Measurements from ENCODE around the gene KLK11. TPM values are rescaled to one million over a fixed set of nuclear protein-coding genes. Genes with fewer than 3 reads are reported as not detected.

Gene KLK11
- total and polyA plus RNA-seq, 2 of the 8 experiments (the other 6 are each of a cell fraction or from before 2014, with no cell fraction given): 0.45 TPM; not detected in 1

GRCh38 chr19:50998061-50998460, 28.4 kb downstream of the KLK11 start:
- no peak overlapping the region for H2BK12ac ChIP-seq (ENCODE audit: low read depth, low read length)
- H2BK15ac ChIP-seq (ENCODE audit: low read length): no peak overlapping the region
- H3K4me3 ChIP-seq (ENCODE audit: extremely low read depth in 1 of 4, insufficient read depth in 2 of 4, low read depth in 3 of 4, low read length in 4 of 4): no peak overlapping the region
- H2AFZ ChIP-seq (ENCODE audit: low read length): no peak overlapping the region
- no peak overlapping the region for H4K91ac ChIP-seq (replicated peaks; ENCODE audit: insufficient read length, low read length)
- no peak overlapping the region for H3K56ac ChIP-seq (replicated peaks; ENCODE audit: insufficient read length, low read depth, low read length)
- H3K4ac ChIP-seq (replicated peaks; ENCODE audit: insufficient read length, low read depth, low read length): no peak overlapping the region
- no peaks in the 10 kb centered on the region; a peak in 1 of 7 replicates for H3K27me3 ChIP-seq (replicated peaks in 1 of 4; ENCODE audit: control insufficient read depth in 3 of 4, extremely low read depth in 1 of 4, insufficient read depth in 3 of 4, low read length in 3 of 4)
- H2BK5ac ChIP-seq (ENCODE audit: low read depth, low read length): no peak overlapping the region
- H3K27ac ChIP-seq (ENCODE audit: low read depth, low read length): no peak overlapping the region
- no peaks in the 10 kb centered on the region for H4K20me1 ChIP-seq (replicated peaks in 1 of 2; ENCODE audit: control insufficient read depth in 1 of 2, insufficient read depth in 2 of 2, low read length in 2 of 2)
- ChIA-PET POLR2A (ENCODE audit: partially characterized antibody) (no interaction called here), CTCF (ENCODE audit: partially characterized antibody) (interaction anchor here (1.1 to 3.6 kb wide), 3 partner anchors 15 to 76 kb away, joined by 3 to 19 read pairs (median 5); no protein-coding TSS in a partner anchor)
- H3K9me3 ChIP-seq (ENCODE audit: insufficient read depth in 2 of 2, low read depth in 1 of 2, low read length in 1 of 2): no peaks in the 10 kb centered on the region
- H3K4me2 ChIP-seq (ENCODE audit: insufficient read depth in 1 of 2, low read depth in 2 of 2, low read length in 2 of 2): no peak overlapping the region
- H4K5ac ChIP-seq (ENCODE audit: insufficient read length, low read depth, low read length): no peak overlapping the region
- H2BK120ac ChIP-seq (replicated peaks; ENCODE audit: low read depth, low read length): no peak overlapping the region
- no peak overlapping the region for H3K9ac ChIP-seq (replicated peaks in 1 of 4; ENCODE audit: extremely low read depth in 1 of 4, low read depth in 3 of 4, low read length in 3 of 4)
- WGBS, 2 experiments (ENCODE audit: extremely low coverage in 1 of 2, insufficient coverage in 1 of 2, insufficient read length in 1 of 2, insufficient replicate concordance in 2 of 2, low coverage in 1 of 2, low lambda C conversion rate in 2 of 2, missing lambda C conversion rate in 1 of 2): 75 to 100% methylated on average over 2 to 5 of the region's 5 CpGs
- no peak overlapping the region for H3K23ac ChIP-seq (ENCODE audit: insufficient read length)
- no peak overlapping the region for H4K8ac ChIP-seq (ENCODE audit: extremely low read depth, insufficient read depth, low read length)
- H3K79me1 ChIP-seq (ENCODE audit: low read depth, low read length): no peaks in the 10 kb centered on the region
- H3K4me1 ChIP-seq (replicated peaks in 1 of 4; ENCODE audit: control insufficient read depth in 3 of 4, insufficient read depth in 4 of 4, low read length in 3 of 4): peaks cover 0 to 20% (median 6%) of the 10 kb centered on the region in 4 experiments; a peak in 6 of 7 replicates
- H2BK20ac ChIP-seq (ENCODE audit: low read length): no peak overlapping the region
- H3K18ac ChIP-seq (ENCODE audit: extremely low read depth, low read length): no peak overlapping the region
- H3K36me3 ChIP-seq (ENCODE audit: control insufficient read depth in 2 of 4, insufficient read depth in 4 of 4, low read length in 3 of 4): no peaks in the 10 kb centered on the region
- no peak overlapping the region for H3K14ac ChIP-seq (ENCODE audit: insufficient read length)
- TF ChIP-seq ZNF274 (IDR thresholded peaks at IDR 0.05; ENCODE audit: borderline replicate concordance, extremely low read depth, low read length) (no peak), EGR1 (IDR thresholded peaks at IDR 0.05; ENCODE audit: borderline replicate concordance, low read depth, low read length) (no peak), JUN (IDR thresholded peaks at IDR 0.05; ENCODE audit: low read depth, low read length) (no peak), RBBP5 (IDR thresholded peaks at IDR 0.05; ENCODE audit: borderline replicate concordance, low read depth, low read length) (no peak)
- H3K23me2 ChIP-seq (ENCODE audit: low read depth, low read length): no peaks in the 10 kb centered on the region
- DNase-seq (ENCODE audit: low read depth in 1 of 2, low spot score in 2 of 2): no peak
- H2AK5ac ChIP-seq (ENCODE audit: low read depth, low read length): no peak overlapping the region
- FAIRE-seq: no peak
- no peaks in the 10 kb centered on the region for H3K79me2 ChIP-seq (ENCODE audit: control insufficient read depth in 1 of 2, insufficient read depth in 2 of 2, low read length in 2 of 2)

Measured in H1 (cell line).